ENCODE data around the gene MB.

MB gene

DNA sequence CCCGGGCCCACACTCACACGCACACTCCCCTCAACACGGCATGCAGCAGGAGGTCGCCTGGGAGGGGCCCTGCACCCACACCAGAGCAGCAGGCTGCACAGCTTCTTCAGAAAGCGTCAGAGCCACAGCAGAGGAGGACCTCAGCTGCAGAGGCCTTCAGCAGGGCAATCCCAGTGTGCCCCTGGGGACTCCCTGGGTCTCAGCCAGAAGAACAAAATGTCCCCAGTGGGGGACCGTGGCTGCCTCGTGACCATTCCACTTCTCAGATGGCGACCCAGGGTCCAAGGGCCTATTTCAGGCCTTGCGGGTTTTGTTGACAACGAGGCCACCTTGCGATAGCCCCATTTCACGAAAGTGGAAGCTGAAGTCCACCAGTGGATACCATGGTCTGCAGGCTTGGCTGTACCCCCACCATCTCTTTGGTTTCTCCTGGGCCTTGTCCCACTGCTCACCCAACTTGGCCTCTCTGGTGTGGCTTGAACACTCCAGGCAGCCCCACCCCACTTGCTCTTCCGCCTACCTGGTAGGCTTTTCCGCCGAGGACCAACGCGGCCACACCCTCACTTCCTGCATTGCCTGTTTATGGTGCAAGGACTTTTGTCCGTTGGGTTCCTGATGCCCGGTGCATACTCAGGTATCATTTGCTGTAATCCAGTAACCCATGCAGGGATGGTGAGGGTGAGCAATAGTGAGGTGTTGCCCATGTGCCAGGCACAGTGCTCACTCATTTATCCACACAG is 38.1 kb downstream of the MB start:
- ChIA-PET CTCF (interaction anchor here (5.6 to 17.7 kb wide), 2 partner anchors 13 to 148 kb away, joined by 44 to 352 read pairs; no protein-coding TSS in a partner anchor), POLR2A (no interaction called here)
- TF ChIP-seq, protein P1, sequence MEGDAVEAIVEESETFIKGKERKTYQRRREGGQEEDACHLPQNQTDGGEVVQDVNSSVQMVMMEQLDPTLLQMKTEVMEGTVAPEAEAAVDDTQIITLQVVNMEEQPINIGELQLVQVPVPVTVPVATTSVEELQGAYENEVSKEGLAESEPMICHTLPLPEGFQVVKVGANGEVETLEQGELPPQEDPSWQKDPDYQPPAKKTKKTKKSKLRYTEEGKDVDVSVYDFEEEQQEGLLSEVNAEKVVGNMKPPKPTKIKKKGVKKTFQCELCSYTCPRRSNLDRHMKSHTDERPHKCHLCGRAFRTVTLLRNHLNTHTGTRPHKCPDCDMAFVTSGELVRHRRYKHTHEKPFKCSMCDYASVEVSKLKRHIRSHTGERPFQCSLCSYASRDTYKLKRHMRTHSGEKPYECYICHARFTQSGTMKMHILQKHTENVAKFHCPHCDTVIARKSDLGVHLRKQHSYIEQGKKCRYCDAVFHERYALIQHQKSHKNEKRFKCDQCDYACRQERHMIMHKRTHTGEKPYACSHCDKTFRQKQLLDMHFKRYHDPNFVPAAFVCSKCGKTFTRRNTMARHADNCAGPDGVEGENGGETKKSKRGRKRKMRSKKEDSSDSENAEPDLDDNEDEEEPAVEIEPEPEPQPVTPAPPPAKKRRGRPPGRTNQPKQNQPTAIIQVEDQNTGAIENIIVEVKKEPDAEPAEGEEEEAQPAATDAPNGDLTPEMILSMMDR (IDR thresholded peaks at IDR 0.05; ENCODE audit: insufficient read depth, low read length, missing control alignments), result no peak
- no peak overlapping the region for H3K4me3 ChIP-seq (ENCODE audit: low read depth, low read length)
- DNase-seq (ENCODE audit: low read depth, low spot score), result no peak

DNA sequence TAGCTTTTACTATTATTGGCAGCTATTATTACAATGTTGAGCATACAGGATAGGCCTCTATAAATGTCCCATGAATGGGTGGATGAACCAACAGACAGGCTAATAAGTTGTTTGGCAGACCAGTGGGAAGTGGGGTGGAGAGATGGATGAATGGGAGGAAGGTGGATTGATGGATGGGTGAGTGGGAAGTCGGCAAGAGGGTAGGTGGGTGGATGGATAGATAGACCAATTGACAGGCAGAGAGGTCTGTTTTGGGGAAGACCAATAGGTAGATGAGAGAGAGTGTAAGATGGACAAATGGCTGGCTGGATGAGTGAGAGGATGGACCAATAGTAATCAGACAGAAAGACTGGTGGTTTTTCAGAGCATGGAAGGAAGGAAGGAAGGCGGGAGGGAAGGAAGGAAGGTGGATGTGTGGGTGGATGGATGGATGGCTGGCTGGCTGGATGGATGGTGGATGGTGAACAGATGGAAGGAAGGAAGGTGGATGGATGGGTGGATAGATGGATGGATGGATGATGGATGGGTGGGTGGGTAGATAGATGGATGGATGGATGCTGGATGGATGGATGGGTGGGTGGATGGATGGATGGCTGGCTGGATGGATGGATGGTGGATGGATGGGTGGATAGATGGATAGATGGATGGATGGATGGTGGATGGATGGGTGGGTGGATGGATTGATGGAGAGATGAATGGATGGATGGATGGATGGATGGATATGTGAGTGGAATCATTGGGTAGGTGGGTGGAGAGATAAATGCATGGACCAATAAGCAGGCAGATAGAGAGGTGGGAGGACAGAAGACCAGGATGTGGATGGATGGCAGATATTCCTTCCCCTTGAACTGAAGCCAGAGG is 39.1 kb downstream of the MB start:
- H3K4me3 ChIP-seq (ENCODE audit: low read depth, low read length), result no peak overlapping the region
- ChIA-PET CTCF (interaction anchor here (1.1 to 17.7 kb wide), 3 partner anchors 9 to 147 kb away, joined by 3 to 352 read pairs (median 4); no protein-coding TSS in a partner anchor), POLR2A (no interaction called here)
- TF ChIP-seq, protein P1 (IDR thresholded peaks at IDR 0.05; ENCODE audit: insufficient read depth, low read length, missing control alignments), result no peak
- no peak for DNase-seq (ENCODE audit: low read depth, low spot score)

DNA sequence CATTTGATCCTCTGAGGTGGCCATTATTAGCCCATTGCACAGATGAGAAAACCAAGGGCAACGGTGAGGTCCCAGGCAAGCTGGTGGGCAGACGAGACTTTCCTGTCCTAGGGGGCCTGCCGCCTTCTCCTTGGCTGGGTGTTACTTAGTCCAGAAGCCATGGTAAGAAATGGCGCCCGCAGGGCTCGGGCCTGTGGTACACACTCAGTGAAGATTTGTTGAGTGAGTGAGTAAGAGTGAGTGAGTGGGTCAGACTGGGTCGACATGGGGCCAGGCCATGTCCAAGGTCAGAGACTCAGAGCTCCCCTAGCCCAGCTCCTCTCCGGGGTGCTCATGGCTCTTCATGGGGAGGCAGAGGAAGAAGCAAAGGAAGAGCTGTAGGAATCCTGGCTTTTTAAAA is 40.5 kb downstream of the MB start:
- ChIA-PET POLR2A (no interaction called here), CTCF (interaction anchor here (0.9 to 17.7 kb wide), 6 partner anchors 8 to 226 kb away, joined by 3 to 352 read pairs (median 4); no protein-coding TSS in a partner anchor)
- DNase-seq (ENCODE audit: low read depth, low spot score), result no peak
- H3K4me3 ChIP-seq (ENCODE audit: low read depth, low read length), result no peak overlapping the region
- TF ChIP-seq, protein P1 (IDR thresholded peaks at IDR 0.05; ENCODE audit: insufficient read depth, low read length, missing control alignments), result no peak

DNA sequence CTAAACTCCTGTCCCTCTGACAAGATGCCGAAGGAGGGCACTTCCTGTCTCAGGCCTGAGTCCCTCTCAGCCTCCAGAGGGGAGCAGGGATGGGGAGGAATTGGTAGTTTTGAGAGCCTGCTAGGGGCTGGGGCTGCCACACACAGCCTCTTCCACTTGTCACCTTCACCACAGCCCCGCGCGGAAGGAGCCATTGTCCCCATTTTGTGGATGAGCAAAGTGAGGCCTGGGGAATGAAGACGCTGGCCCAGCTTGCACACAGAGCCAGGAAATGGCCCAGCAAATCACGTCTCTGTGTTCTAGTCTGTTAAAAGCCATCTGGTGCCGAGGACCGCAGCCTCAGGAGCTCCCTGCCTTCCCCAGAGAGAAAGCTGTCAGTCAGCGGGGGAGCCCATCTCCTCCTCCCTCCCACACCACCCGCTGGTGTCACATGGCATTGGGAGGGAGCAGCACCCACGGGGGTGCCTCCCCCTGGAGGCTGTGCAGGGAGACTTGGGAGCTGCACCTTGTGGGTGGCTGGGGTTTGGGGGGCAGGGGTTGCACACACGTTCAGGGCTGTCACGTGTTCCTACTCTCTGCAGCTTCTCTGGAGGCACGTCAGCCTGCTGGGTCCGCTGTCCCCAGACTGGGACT is 41.9 kb downstream of the MB start:
- no peak overlapping the region for H3K4me3 ChIP-seq (ENCODE audit: low read depth, low read length)
- TF ChIP-seq, protein P1 (IDR thresholded peaks at IDR 0.05; ENCODE audit: insufficient read depth, low read length, missing control alignments), result no peak
- CTCF ChIA-PET, result interaction anchor here (1.1 to 17.7 kb wide), 5 partner anchors 7 to 225 kb away, joined by 3 to 352 read pairs (median 5); no protein-coding TSS in a partner anchor
- POLR2A ChIA-PET, result no interaction called here
- DNase-seq (ENCODE audit: low read depth, low spot score), result no peak

DNA sequence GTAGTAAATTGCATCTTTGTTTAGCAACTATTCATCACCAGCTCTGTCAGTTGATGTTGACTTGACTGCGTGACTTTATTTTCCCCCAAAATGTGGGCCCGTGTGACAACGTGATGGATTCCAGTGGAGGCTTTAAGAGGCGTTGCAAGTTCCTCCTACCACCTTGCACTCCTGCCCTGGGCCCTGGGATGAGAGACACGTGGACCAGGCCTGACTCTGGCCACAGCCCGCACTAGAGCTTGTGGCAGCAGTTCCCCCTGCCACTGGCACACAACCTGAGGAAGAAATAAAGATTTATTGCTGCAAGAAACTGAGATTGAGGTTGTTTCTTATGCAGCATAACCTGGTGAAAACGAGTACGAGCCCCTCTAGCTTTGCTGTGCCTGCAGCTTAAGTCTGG is 44.6 kb downstream of the MB start:
- POLR2A ChIA-PET, result no interaction called here
- DNase-seq (ENCODE audit: low read depth, low spot score), result no peak
- CTCF ChIA-PET, result interaction anchor here (0.9 to 17.7 kb wide), 6 partner anchors 10 to 222 kb away, joined by 3 to 352 read pairs (median 4); no protein-coding TSS in a partner anchor
- no peak overlapping the region for H3K4me3 ChIP-seq (ENCODE audit: low read depth, low read length)
- TF ChIP-seq, protein P1 (IDR thresholded peaks at IDR 0.05; ENCODE audit: insufficient read depth, low read length, missing control alignments), result no peak
